PFSK-1 (cell line): ENCODE results near the gene TRPM2.

ENCODE experiments used
- POLR2AphosphoS5 ChIP-seq: IDR thresholded peaks from 2 replicates; pipeline ENCODE4 v1.6.1; 2012; ENCODE audit warnings: low read depth, mild to moderate bottlenecking, control low read depth, low read length, moderate library complexity
- REST ChIP-seq, 2 experiments: IDR thresholded peaks; 2 replicates each; pipeline versions ENCODE4 v1.6.1 to v1.8.0; 2011 to 2012; ENCODE audit warnings: low read depth in 2 of 2, low read length in 2 of 2, control low read depth in 1 of 2, inconsistent platforms in 1 of 2, mild to moderate bottlenecking in 1 of 2, moderate library complexity in 1 of 2; ENCODE audit not compliant: insufficient read depth in 1 of 2
- TAF1 ChIP-seq: IDR thresholded peaks from 2 replicates; pipeline ENCODE4 v1.6.1; 2012; ENCODE audit warnings: low read length, control low read depth, borderline replicate concordance; ENCODE audit not compliant: insufficient read depth

- TF ChIP-seq POLR2AphosphoS5, result peak; percentile 44; the same call in 1 of the 2 replicates
- no peak for TF ChIP-seq TAF1
- no peak for TF ChIP-seq REST (IDR thresholded peaks at IDR 0.05; ENCODE audit: insufficient read depth in 1 of 2, low read depth in 2 of 2, low read length in 2 of 2)
These were observed 131.9 kb downstream of the TRPM2 start for GRCh38 chr21:44485254-44485793.
